Measurements from ENCODE around the gene MCM5.
"Not testable (repeated sequence)": the region's sequence is repeated elsewhere in the genome, so short reads cannot be mapped to it uniquely, and the experiment has no call there.

Gene MCM5

GRCh38 chr22:35399678-35400500, at the start of gene MCM5:
TSS of gene MCM5 (plus strand) at chr22:35400140. CDS start at chr22:35400439, 299 bp downstream.
- in situ Hi-C loops (cut with MboI; ENCODE audit: low sequenced_read_pairs), result loop anchor here (25.0 kb wide), 1 partner anchor 1112 kb away; the partner anchor contains the start of gene FOXRED2

- in situ Hi-C loops (cut with MboI; ENCODE audit: low sequenced_read_pairs), result loop anchor here (10.0 kb wide), 1 partner anchor 234 kb away; no protein-coding TSS in a partner anchor
Observed at GRCh38 chr22:35350539-35351503, 49.1 kb upstream of the MCM5 start.

- in situ Hi-C loops (cut with MboI; ENCODE audit: low sequenced_read_pairs), result loop anchor here (10.0 kb wide), 1 partner anchor 232 kb away; no protein-coding TSS in a partner anchor
Observed at GRCh38 chr22:35352214-35353111, 47.5 kb upstream of the MCM5 start.

GRCh38 chr22:35353318-35353717, 46.6 kb upstream of the MCM5 start:
- in situ Hi-C loops (cut with MboI; ENCODE audit: low sequenced_read_pairs), result loop anchor here (10.0 kb wide), 1 partner anchor 231 kb away; no protein-coding TSS in a partner anchor

GRCh38 chr22:35354068-35354467, 45.9 kb upstream of the MCM5 start:
- in situ Hi-C loops (cut with MboI; ENCODE audit: low sequenced_read_pairs), result loop anchor here (10.0 kb wide), 1 partner anchor 231 kb away; no protein-coding TSS in a partner anchor

GRCh38 chr22:35357883-35358621, 41.9 kb upstream of the MCM5 start:
- in situ Hi-C loops (cut with MboI; ENCODE audit: low sequenced_read_pairs), result loop anchor here (10.0 kb wide), 1 partner anchor 227 kb away; no protein-coding TSS in a partner anchor

GRCh38 chr22:35359380-35360065, 40.4 kb upstream of the MCM5 start:
- in situ Hi-C loops (cut with MboI; ENCODE audit: low sequenced_read_pairs), result loop anchor here (10.0 kb wide), 1 partner anchor 225 kb away; no protein-coding TSS in a partner anchor

GRCh38 chr22:35361001-35361558, 38.9 kb upstream of the MCM5 start:
- in situ Hi-C loops (cut with MboI; ENCODE audit: low sequenced_read_pairs), result no loop called here

- in situ Hi-C loops (cut with MboI; ENCODE audit: low sequenced_read_pairs), result no loop called here
Observed at GRCh38 chr22:35363566-35364086, 36.3 kb upstream of the MCM5 start.

GRCh38 chr22:35364230-35364629, 35.7 kb upstream of the MCM5 start:
- in situ Hi-C loops (cut with MboI; ENCODE audit: low sequenced_read_pairs), result not testable (repeated sequence)

- in situ Hi-C loops (cut with MboI; ENCODE audit: low sequenced_read_pairs), result no loop called here
Observed at GRCh38 chr22:35367331-35367886, 32.5 kb upstream of the MCM5 start.

GRCh38 chr22:35368386-35368785, 31.6 kb upstream of the MCM5 start:
- in situ Hi-C loops (cut with MboI; ENCODE audit: low sequenced_read_pairs), result no loop called here

GRCh38 chr22:35369996-35370395, 29.9 kb upstream of the MCM5 start:
- in situ Hi-C loops (cut with MboI; ENCODE audit: low sequenced_read_pairs), result no loop called here

- in situ Hi-C loops (cut with MboI; ENCODE audit: low sequenced_read_pairs), result no loop called here
Observed at GRCh38 chr22:35373781-35374180, 26.2 kb upstream of the MCM5 start.

- in situ Hi-C loops (cut with MboI; ENCODE audit: low sequenced_read_pairs), result no loop called here
Observed at GRCh38 chr22:35375031-35375430, 24.9 kb upstream of the MCM5 start.

- in situ Hi-C loops (cut with MboI; ENCODE audit: low sequenced_read_pairs), result no loop called here
Observed at GRCh38 chr22:35375526-35375925, 24.4 kb upstream of the MCM5 start.

GRCh38 chr22:35376728-35377472, 23.0 kb upstream of the MCM5 start:
- in situ Hi-C loops (cut with MboI; ENCODE audit: low sequenced_read_pairs), result no loop called here

All from HL-60/S4 (cell line).